ENCODE data around the gene RND1. TPM values are rescaled to one million over a fixed set of nuclear protein-coding genes. Genes with fewer than 3 reads are reported as not detected.
"Not testable (repeated sequence)": the region's sequence is repeated elsewhere in the genome, so short reads cannot be mapped to it uniquely, and the experiment has no call there.

Gene RND1
- total RNA-seq, 2 donors from 2014 or later = 2.5 to 3.4 TPM

GRCh38 chr12:48852734-48853688 lies 12.7 kb downstream of the RND1 start:
- Histone ChIP-seq H3K4me1 (peaks cover 10% of the 10 kb centered on the region), H3K27me3 (no peaks in the 10 kb centered on the region), H3K9ac (ENCODE audit: low read depth in 2 of 2, low read length in 2 of 2) (peak overlapping the region; percentile 19 to 85), H3K4me3 (peak overlapping the region; percentile 94), H3K27ac (peak overlapping the region; percentile 85), H3K36me3 (no peaks in the 10 kb centered on the region), H3K9me3 (no peaks in the 10 kb centered on the region)
- DNase-seq = peak; percentile 96
- intact Hi-C loops (cut with DNase I) = loop anchor here (10.0 kb wide), 1 partner anchor 132 kb away; no protein-coding TSS in a partner anchor
- TF ChIP-seq CTCF (IDR thresholded peaks at IDR 0.05) = peak; percentile 82

GRCh38 chr12:48851883-48852733 lies 13.6 kb downstream of the RND1 start, which contains the start of gene DDX23:
DDX23 (minus strand) TSS chr12:48852163; CDS start chr12:48845782, 6,381 bp downstream.
- intact Hi-C loops (cut with DNase I) = loop anchor here (10.0 kb wide), 1 partner anchor 133 kb away; no protein-coding TSS in a partner anchor

GRCh38 chr12:48842021-48842420 lies 23.6 kb downstream of the RND1 start:
- H3K9me3 ChIP-seq; H3K4me3 ChIP-seq; H3K27ac ChIP-seq; H3K4me1 ChIP-seq; H3K27me3 ChIP-seq; DNase-seq; H3K9ac ChIP-seq (ENCODE audit: low read depth in 2 of 2, low read length in 2 of 2); intact Hi-C loops (cut with DNase I): not testable (repeated sequence)
- H3K36me3 ChIP-seq = peaks cover 32% of the 10 kb centered on the region

More at GRCh38 chr12:48851883-48852733, 13.6 kb downstream of the RND1 start, which contains the start of gene DDX23:
- peak; percentile 95 for DNase-seq
- Histone ChIP-seq H3K36me3 (no peaks in the 10 kb centered on the region), H3K27me3 (no peaks in the 10 kb centered on the region), H3K4me1 (peaks cover 10% of the 10 kb centered on the region), H3K9ac (ENCODE audit: low read depth in 2 of 2, low read length in 2 of 2) (peak within 1 kb of the TSS; percentile 85 to 87), H3K9me3 (no peaks in the 10 kb centered on the region), H3K4me3 (peak within 1 kb of the TSS; percentile 94), H3K27ac (peak within 1 kb of the TSS; percentile 85)
- TF ChIP-seq CTCF (IDR thresholded peaks at IDR 0.05) = no peak

GRCh38 chr12:48838048-48838447 lies 27.6 kb downstream of the RND1 start:
- Histone ChIP-seq H3K9ac (ENCODE audit: low read depth in 2 of 2, low read length in 2 of 2) (no peak overlapping the region), H3K27me3 (no peaks in the 10 kb centered on the region), H3K9me3 (no peaks in the 10 kb centered on the region), H3K4me1 (no peaks in the 10 kb centered on the region), H3K36me3 (peaks cover 25% of the 10 kb centered on the region), H3K27ac (no peak overlapping the region), H3K4me3 (no peak overlapping the region)
- intact Hi-C loops (cut with DNase I) = no loop called here
- DNase-seq = no peak
- no peak for TF ChIP-seq CTCF (IDR thresholded peaks at IDR 0.05)

GRCh38 chr12:48832321-48833060 lies 33.2 kb downstream of the RND1 start:
- Histone ChIP-seq H3K9me3 (no peaks in the 10 kb centered on the region), H3K27me3 (no peaks in the 10 kb centered on the region), H3K9ac (ENCODE audit: low read depth in 2 of 2, low read length in 2 of 2) (no peak overlapping the region), H3K27ac (no peak overlapping the region), H3K4me3 (no peak overlapping the region), H3K4me1 (no peaks in the 10 kb centered on the region), H3K36me3 (peaks cover 24% of the 10 kb centered on the region)
- TF ChIP-seq CTCF (IDR thresholded peaks at IDR 0.05) = no peak
- no peak for DNase-seq
- intact Hi-C loops (cut with DNase I) = no loop called here
